Lower leg skin (tissue), 4 donors: ENCODE data around the gene GNGT1. TPM values are rescaled to one million over a fixed set of nuclear protein-coding genes. Genes with fewer than 3 reads are reported as not detected.
A peak's percentile ranks its signal among the peaks of the same experiment; 100 is the strongest.

ENCODE experiments used
- DNase-seq, 2 donors: peaks; one replicate each; pipeline ENCODE4 v3.0.0-alpha.2; 2019; ENCODE audit warnings: low spot score in 2 of 2
- H3K4me3 ChIP-seq: fragments of 200-600 bp; sonication (generic); 2 replicates; pipeline ENCODE4 v1.5.1; 2017; ENCODE audit warnings: mild to moderate bottlenecking, low read depth; ENCODE audit not compliant: poor library complexity, severe bottlenecking
- CTCF ChIP-seq, 3 donors: fragments of 450-650 bp; IDR thresholded peaks; one replicate each; pipeline ENCODE4 v1.5.1; 2016; ENCODE audit warnings: antibody characterized with exemption in 3 of 3, mild to moderate bottlenecking in 3 of 3, moderate library complexity in 2 of 3
- POLR2A ChIP-seq, 2 donors: fragments of 450-650 bp; IDR thresholded peaks; one replicate each; pipeline ENCODE4 v1.6.1; 2016 to 2017; ENCODE audit warnings: antibody characterized with exemption in 2 of 2, mild to moderate bottlenecking in 1 of 2, moderate library complexity in 1 of 2
- WGBS, 2 donors: methylation state at CpG; one replicate each; pipeline ENCODE4 v1.1.5; 2018; 5-methylcytosine and 5-hydroxymethylcytosine counted together
- intact Hi-C: fragments of 100-400 bp; cut with DNase I; formaldehyde crosslinking; loops from one replicate; pipeline ENCODE4 v1.15.0; 2023; ENCODE audit warnings: low total_unique reads
- total RNA-seq, 4 donors: library from RNA; depleted of rRNA; stranded (reverse); fragments of >200 nt; gene quantifications; one replicate each; pipeline ENCODE4 v1.1.0, GENCODE V29; 2016

The GNGT1 gene
- total RNA-seq, 4 donors from 2014 or later = not detected

DNA sequence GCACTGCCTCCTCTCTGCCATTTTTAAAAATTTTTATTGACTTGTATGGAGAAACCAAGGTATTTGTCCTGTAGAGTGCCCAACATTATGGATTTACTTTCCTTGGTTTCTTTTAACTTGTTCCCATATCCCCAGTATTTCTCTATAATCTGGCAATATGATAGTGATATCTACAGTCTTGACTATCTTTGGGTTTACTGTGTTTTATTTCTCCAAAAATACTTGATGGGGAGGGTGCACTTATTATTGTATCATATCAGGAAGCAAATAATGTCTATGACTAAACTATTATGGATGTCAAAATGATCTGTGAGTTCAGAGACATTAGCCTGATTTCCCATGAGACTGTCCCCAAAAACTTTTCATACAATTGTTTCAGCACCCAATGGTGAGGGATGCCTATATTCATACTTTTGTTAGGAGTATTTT, 22.4 kb upstream of the GNGT1 start:
- TF ChIP-seq POLR2A (IDR thresholded peaks at IDR 0.05) (no peak), CTCF (IDR thresholded peaks at IDR 0.05) (no peak)
- intact Hi-C loops = no loop called here

DNA sequence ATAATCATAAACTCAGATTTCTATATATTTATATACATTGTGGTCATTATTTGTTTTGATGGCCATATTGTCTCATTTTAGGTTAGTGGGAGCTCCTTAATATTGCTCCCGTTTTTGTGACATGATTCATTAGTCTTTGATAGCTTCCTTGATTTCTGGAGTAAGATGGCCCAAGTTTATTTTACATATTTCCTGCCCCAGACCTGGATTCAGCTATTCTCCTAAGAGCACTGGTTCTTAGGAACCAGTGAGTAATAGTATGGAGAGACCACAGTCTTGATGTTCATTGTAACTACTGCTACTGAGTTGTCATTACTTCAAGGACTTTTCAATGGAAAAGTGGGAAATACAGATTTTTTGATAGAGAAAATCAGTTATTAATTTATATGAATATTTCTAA, 21.8 kb upstream of the GNGT1 start:
- intact Hi-C loops = no loop called here
- no peak for DNase-seq
- H3K4me3 ChIP-seq = no peak overlapping the region
- WGBS, 2 donors = 86 to 87% methylated on average over 1 of the region's 1 CpG
- TF ChIP-seq CTCF (IDR thresholded peaks at IDR 0.05) (no peak), POLR2A (IDR thresholded peaks at IDR 0.05) (no peak)

More for the DNA sequence above, 22.4 kb upstream of the GNGT1 start:
- no peak overlapping the region for H3K4me3 ChIP-seq
- no peak for DNase-seq

DNA sequence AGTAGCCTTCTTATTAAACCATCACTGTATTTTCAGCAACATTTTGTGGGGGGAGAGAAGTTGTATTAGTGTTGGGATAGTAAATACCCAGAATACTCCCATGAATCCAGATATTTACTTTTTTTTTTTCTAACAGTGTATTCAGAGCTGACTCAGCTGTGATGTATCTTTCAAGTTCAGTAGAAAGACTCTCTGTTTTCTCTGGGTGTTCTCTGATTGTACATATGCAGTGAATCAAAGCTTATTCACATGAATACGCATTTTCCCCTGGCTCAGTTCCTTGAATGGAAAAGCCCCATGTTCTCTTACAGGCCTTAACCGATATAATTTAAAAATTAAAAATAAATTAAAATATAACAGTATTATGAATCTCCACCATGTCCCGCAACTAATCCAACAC, 17.1 kb upstream of the GNGT1 start:
- TF ChIP-seq POLR2A (IDR thresholded peaks at IDR 0.05) (no peak), CTCF (IDR thresholded peaks at IDR 0.05) (no peak)
- 85% methylated on average over 3 of the region's 3 CpGs for WGBS, 2 donors
- DNase-seq = no peak
- intact Hi-C loops = no loop called here
- no peak overlapping the region for H3K4me3 ChIP-seq

DNA sequence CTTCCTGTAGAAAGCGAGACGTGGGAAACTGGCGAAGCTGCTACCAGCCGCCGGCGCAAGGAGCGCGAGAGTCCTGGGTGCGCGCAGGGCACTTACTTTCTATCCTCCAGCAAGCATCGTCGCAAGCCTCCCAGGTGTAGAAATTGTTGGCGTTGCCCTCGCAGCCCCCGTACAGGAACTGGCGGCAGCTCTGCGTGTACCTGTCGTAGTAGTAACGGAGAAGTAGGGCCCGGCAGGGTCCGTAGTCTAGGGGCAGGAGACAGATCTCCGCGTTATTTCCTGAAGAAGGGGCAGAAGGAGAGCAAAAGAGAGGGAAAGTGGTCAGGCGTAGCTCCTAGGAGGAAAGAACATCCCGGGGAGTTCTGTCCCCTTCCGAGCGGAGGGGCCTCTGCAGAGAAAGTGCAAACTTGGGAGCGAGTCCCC, 16.3 kb upstream of the GNGT1 start:
- no peak for DNase-seq
- WGBS, 2 donors = 1% methylated on average over 28 of the region's 28 CpGs
- intact Hi-C loops = loop anchor here (10.0 kb wide), 1 partner anchor 195 kb away; no protein-coding TSS in a partner anchor
- TF ChIP-seq CTCF (IDR thresholded peaks at IDR 0.05) (no peak), POLR2A (IDR thresholded peaks at IDR 0.05) (no peak)
- peak overlapping the region; percentile 37 for H3K4me3 ChIP-seq

DNA sequence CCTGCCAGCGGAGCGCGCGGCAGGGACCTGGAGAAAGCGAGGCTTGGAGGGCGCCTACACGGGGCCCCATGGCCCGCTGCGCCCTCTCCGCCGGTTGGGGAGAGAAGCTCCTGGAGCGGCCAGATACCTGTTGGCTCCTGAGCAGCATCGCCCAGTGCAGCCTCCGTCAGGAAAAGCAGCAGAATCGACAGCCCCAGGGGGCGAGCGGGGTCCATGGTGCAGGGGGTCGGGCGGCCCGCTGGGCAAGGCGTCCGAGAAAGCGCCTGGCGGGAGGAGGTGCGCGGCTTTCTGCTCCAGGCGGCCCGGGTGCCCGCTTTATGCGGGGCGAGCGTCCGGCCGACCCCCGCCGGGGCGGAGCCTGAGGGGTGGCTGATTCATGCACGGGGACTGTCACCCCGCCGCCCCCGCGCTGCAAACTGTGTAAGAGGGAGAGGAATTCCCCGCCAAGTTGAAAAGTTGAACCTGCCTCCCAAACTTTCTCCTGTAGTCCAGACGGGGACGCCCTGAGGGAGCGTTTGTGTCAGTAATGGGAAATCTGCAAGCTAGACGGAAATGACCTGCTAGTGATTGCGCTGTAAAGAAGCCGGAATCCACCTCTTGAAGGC, 15.8 kb upstream of the GNGT1 start, which contains the start of gene TFPI2:
Gene TFPI2, minus strand, starts transcription at position 290 of the 605 bp plus-strand sequence. Its CDS starts 75 bp downstream, at position 215.
- intact Hi-C loops = loop anchor here (10.0 kb wide), 1 partner anchor 194 kb away; no protein-coding TSS in a partner anchor
- DNase-seq = no peak
- peak within 1 kb of the TSS; percentile 37 for H3K4me3 ChIP-seq
- 2% methylated on average over 22 to 33 of the region's 49 CpGs for WGBS, 2 donors
- TF ChIP-seq CTCF (IDR thresholded peaks at IDR 0.05) (no peak), POLR2A (IDR thresholded peaks at IDR 0.05) (no peak)

DNA sequence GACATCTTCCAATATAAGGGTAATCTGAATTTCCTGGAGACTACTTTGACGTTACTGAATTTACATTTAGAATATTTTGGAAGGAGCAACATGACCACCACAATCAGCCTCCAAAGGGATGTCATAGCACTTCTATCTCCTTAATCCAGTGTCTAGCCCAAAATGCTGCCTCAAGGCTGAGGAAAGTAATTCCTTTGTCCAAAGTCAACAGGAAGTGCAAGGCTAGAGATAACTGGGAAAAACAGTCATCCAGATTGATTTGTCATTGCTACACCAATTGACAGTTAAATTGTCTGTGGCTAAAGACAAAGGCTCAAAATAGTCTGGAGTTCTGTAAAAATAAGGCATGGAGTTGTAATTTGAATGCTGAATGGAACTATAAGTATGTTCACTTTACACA, 11.9 kb upstream of the GNGT1 start:
- intact Hi-C loops = loop anchor here (10.0 kb wide), 1 partner anchor 190 kb away; no protein-coding TSS in a partner anchor
- TF ChIP-seq CTCF (IDR thresholded peaks at IDR 0.05) = no peak
- no peak for TF ChIP-seq POLR2A (IDR thresholded peaks at IDR 0.05)
- WGBS, 2 donors = 87 to 96% methylated on average over 1 of the region's 1 CpG
- H3K4me3 ChIP-seq = no peak overlapping the region
- DNase-seq = no peak
